Suprapubic skin (tissue), 4 donors: ENCODE results near the gene IRX4. TPM values are rescaled to one million over a fixed set of nuclear protein-coding genes. Genes with fewer than 3 reads are reported as not detected.
"Not testable (repeated sequence)": the region's sequence is repeated elsewhere in the genome, so short reads cannot be mapped to it uniquely, and the experiment has no call there.

ENCODE experiments used
- DNase-seq, 2 donors: peaks; one replicate each; pipeline ENCODE4 v3.0.0-alpha.2; 2019; ENCODE audit warnings: low spot score in 2 of 2
- H3K27ac ChIP-seq: fragments of 200-600 bp; sonication (generic); one replicate; pipeline ENCODE4 v1.5.1; 2019
- H3K27me3 ChIP-seq: fragments of 200-600 bp; sonication (generic); one replicate; pipeline ENCODE4 v1.5.1; 2019
- H3K36me3 ChIP-seq: fragments of 200-600 bp; sonication (generic); one replicate; pipeline ENCODE4 v1.5.1; 2019
- H3K4me1 ChIP-seq: fragments of 200-600 bp; sonication (generic); one replicate; pipeline ENCODE4 v1.5.1; 2019
- H3K4me3 ChIP-seq: fragments of 200-600 bp; sonication (generic); one replicate; pipeline ENCODE4 v1.5.1; 2019; ENCODE audit warnings: mild to moderate bottlenecking
- H3K9me3 ChIP-seq: fragments of 200-600 bp; sonication (generic); one replicate; pipeline ENCODE4 v1.5.1; 2019
- CTCF ChIP-seq, 2 donors: fragments of 200-600 bp in 1 of 2; fragments of 450-650 bp in 1 of 2; sonication (generic) in 1 of 2; IDR thresholded peaks; one replicate each; pipeline ENCODE4 v1.5.1; 2016 to 2019; ENCODE audit warnings: antibody characterized with exemption in 2 of 2, mild to moderate bottlenecking in 1 of 2, moderate library complexity in 1 of 2
- EP300 ChIP-seq: sonication (generic); formaldehyde crosslinking; IDR thresholded peaks from one replicate; pipeline ENCODE4 v1.6.1; 2017; ENCODE audit warnings: antibody characterized with exemption
- POLR2A ChIP-seq, 2 donors: fragments of 450-650 bp; IDR thresholded peaks; one replicate each; pipeline ENCODE4 v1.6.1; 2017; ENCODE audit warnings: antibody characterized with exemption in 2 of 2, mild to moderate bottlenecking in 2 of 2, moderate library complexity in 2 of 2
- POLR2AphosphoS5 ChIP-seq, 3 donors: sonication (generic); formaldehyde crosslinking; IDR thresholded peaks; one replicate each; pipeline ENCODE4 v1.6.1; 2017; ENCODE audit warnings: antibody characterized with exemption in 3 of 3
- WGBS: methylation state at CpG from one replicate; pipeline ENCODE4 v1.1.5; 2018; 5-methylcytosine and 5-hydroxymethylcytosine counted together
- total RNA-seq, 4 donors: library from RNA; depleted of rRNA; stranded (reverse); fragments of >200 nt; gene quantifications; one replicate each; pipeline ENCODE4 v1.1.0, GENCODE V29; 2016

Gene IRX4
- total RNA-seq, 4 donors from 2014 or later: 20.3 to 45.9 (median 33.5) TPM

GRCh38 chr5:1871441-1871840 is 11.3 kb downstream of the IRX4 start:
- Histone ChIP-seq H3K4me1 (peaks cover 17% of the 10 kb centered on the region), H3K27ac (no peak overlapping the region), H3K36me3 (no peaks in the 10 kb centered on the region), H3K9me3 (no peaks in the 10 kb centered on the region), H3K27me3 (peaks cover 65% of the 10 kb centered on the region), H3K4me3 (no peak overlapping the region)
- DNase-seq: no peak
- TF ChIP-seq EP300 (no peak), POLR2A (IDR thresholded peaks at IDR 0.05) (no peak), CTCF (IDR thresholded peaks at IDR 0.05) (no peak), POLR2AphosphoS5 (IDR thresholded peaks at IDR 0.05) (no peak)
- 87% methylated on average over 13 of the region's 14 CpGs for WGBS

GRCh38 chr5:1870435-1871272 is 12.1 kb downstream of the IRX4 start:
- not testable (repeated sequence) for H3K4me1 ChIP-seq, DNase-seq, H3K36me3 ChIP-seq, H3K4me3 ChIP-seq, H3K27ac ChIP-seq, H3K9me3 ChIP-seq
- WGBS: 88% methylated on average over 9 of the region's 21 CpGs
- H3K27me3 ChIP-seq: peaks cover 65% of the 10 kb centered on the region

GRCh38 chr5:1868886-1869475 is 13.7 kb downstream of the IRX4 start:
- peaks cover 66% of the 10 kb centered on the region for H3K27me3 ChIP-seq
- H3K36me3 ChIP-seq: no peaks in the 10 kb centered on the region
- 60% methylated on average over 19 of the region's 19 CpGs for WGBS
- TF ChIP-seq POLR2AphosphoS5 (IDR thresholded peaks at IDR 0.05) (no peak), POLR2A (IDR thresholded peaks at IDR 0.05) (no peak), CTCF (IDR thresholded peaks at IDR 0.05) (no peak), EP300 (no peak)
- H3K27ac ChIP-seq: no peak overlapping the region
- DNase-seq: no peak
- no peak overlapping the region for H3K4me3 ChIP-seq
- H3K9me3 ChIP-seq: no peaks in the 10 kb centered on the region
- no peaks in the 10 kb centered on the region for H3K4me1 ChIP-seq

GRCh38 chr5:1867815-1868143 is 14.9 kb downstream of the IRX4 start:
- 26% methylated on average over 8 of the region's 20 CpGs for WGBS

GRCh38 chr5:1867114-1867814 is 15.5 kb downstream of the IRX4 start:
- Histone ChIP-seq H3K4me1 (no peaks in the 10 kb centered on the region), H3K27me3 (peaks cover 65% of the 10 kb centered on the region), H3K36me3 (no peaks in the 10 kb centered on the region), H3K9me3 (no peaks in the 10 kb centered on the region), H3K27ac (no peak overlapping the region), H3K4me3 (no peak overlapping the region)
- 53% methylated on average over 4 of the region's 8 CpGs for WGBS
- TF ChIP-seq CTCF (IDR thresholded peaks at IDR 0.05): no peak
- no peak for TF ChIP-seq EP300
- no peak for TF ChIP-seq POLR2A (IDR thresholded peaks at IDR 0.05)
- no peak for TF ChIP-seq POLR2AphosphoS5 (IDR thresholded peaks at IDR 0.05)
- DNase-seq: no peak

More at GRCh38 chr5:1867815-1868143, 14.9 kb downstream of the IRX4 start:
- Histone ChIP-seq H3K36me3 (no peaks in the 10 kb centered on the region), H3K27ac (no peak overlapping the region), H3K27me3 (peaks cover 65% of the 10 kb centered on the region), H3K4me3 (no peak overlapping the region), H3K4me1 (no peaks in the 10 kb centered on the region), H3K9me3 (no peaks in the 10 kb centered on the region)
- no peak for TF ChIP-seq EP300
- TF ChIP-seq CTCF (IDR thresholded peaks at IDR 0.05): no peak
- no peak for TF ChIP-seq POLR2AphosphoS5 (IDR thresholded peaks at IDR 0.05)
- TF ChIP-seq POLR2A (IDR thresholded peaks at IDR 0.05): no peak
- DNase-seq: no peak
